GM18502 (cell line): ENCODE results near the gene MCUB.
A peak's percentile ranks its signal among the peaks of the same experiment; 100 is the strongest.
"Not testable (repeated sequence)": the region's sequence is repeated elsewhere in the genome, so short reads cannot be mapped to it uniquely, and the experiment has no call there.

ENCODE experiments used
- ATAC-seq: cut with Tn5 transposase; IDR thresholded peaks from one replicate; pipeline ENCODE4 v1.9.1; 2021; ENCODE audit warnings: mild to moderate bottlenecking; ENCODE audit not compliant: unreplicated experiment, poor library complexity

The MCUB gene

DNA sequence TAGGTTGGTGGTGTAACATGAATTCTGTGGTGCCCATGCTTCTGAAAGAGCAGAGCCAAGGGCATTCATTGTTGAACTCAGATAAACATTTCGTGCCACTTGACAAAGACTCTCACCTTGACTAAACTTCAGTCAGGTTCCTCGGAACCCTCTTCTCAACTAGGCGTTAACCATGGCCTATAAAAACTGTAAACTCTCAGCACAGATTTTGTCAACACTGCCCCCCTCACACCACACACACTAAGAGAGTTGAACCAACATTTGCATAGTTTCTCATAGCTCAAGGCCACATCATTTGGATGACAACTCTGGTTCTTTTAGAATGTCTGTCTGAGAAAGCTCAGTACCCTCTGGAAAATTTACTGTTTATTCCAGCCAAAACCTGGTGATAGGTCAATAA is 115.1 kb downstream of the MCUB start:
- peak; percentile 90 for ATAC-seq

DNA sequence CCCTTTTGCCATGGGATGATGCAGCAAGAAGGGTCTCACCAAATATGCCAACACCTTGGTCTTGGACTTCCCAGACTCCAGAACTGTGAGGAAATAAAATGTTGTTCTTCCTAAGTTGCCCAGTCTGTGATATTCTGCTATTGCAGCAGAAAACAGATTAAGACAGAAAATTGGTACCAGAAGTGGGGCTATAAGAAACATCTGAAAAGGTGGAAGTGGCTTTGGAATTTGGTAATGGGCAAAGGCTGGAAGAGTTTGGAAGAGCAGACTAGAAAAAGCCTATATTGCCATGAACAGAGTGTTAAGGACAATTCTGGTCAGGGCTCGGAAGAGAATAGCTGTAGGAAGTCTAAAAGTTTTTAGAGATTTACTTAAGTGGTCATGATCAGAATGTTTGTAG is 115.8 kb downstream of the MCUB start:
- ATAC-seq = no peak

DNA sequence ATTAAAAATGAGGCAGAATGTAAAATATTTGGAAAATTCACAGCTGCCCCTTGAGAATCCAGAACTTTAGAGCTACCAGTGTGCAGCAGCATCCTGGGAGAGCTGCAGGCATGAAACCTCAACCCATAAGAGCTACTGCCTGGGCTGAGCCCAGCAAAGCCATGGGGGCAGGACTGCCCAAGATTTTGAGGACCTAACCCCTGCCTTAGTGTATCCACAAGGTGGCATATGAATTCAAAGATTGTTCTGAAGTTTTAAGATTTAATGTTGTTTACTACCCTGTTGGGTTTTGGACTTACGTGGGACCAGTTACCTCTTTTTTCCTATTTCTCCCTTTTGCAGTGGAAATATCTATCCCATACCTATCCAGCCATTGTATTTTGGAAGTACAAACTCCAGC is 116.8 kb downstream of the MCUB start:
- ATAC-seq = no peak

DNA sequence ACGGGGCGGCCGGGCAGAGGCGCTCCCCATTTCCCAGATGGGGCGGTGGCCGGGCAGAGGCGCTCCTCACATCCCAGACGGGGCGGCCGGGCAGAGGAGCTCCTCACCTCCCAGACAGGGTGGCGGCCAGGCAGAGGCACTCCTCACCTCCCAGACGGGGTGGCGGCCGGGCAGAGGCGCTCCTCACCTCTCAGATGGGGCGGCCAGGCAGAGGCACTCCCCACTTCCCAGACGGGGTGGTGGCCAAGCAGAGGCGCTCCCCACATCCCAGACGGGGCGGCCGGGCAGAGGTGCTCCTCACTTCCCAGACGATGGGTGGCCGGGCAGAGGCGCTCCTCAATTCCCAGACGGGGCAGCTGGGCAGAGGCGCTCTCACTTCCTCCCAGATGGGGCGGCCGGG is 118.4 kb downstream of the MCUB start:
- ATAC-seq = not testable (repeated sequence)

DNA sequence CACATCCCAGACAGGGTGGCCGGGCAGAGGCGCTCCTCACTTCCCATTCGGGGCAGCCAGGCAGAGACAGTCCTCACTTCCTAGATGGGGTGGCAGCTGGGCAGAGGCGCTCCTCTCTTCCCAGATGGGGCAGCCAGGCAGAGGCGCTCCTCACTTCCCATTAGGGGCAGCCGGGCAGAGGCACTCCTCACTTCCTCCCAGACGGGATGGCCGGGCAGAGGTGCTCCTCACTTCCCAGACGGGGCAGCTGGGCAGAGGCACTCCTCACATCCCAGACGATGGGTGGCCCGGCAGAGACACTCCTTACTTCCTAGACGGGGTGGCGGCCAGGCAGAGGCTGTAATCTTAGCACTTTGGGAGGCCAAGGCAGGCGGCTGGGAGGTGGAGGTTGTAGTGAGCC is 118.9 kb downstream of the MCUB start:
- not testable (repeated sequence) for ATAC-seq

DNA sequence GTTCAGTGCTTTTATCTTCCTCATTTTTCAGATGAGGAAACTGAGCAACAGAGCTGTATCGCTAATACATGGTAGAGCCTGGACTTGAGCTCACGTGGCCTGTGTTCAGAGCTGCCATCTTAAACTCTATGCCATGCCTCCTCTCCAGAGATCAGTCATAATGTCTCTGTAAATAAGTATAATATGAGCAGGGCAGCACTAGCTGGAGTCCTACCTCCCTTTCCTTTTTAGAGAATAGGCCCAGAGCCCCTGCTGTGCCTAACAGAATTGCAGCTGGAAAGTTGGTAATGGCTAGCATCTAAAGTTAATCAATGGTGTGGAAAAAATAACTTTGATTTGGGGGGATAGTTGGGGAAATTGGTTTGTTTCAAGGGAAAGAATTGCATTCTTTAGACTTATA is 122.8 kb downstream of the MCUB start:
- ATAC-seq = no peak

DNA sequence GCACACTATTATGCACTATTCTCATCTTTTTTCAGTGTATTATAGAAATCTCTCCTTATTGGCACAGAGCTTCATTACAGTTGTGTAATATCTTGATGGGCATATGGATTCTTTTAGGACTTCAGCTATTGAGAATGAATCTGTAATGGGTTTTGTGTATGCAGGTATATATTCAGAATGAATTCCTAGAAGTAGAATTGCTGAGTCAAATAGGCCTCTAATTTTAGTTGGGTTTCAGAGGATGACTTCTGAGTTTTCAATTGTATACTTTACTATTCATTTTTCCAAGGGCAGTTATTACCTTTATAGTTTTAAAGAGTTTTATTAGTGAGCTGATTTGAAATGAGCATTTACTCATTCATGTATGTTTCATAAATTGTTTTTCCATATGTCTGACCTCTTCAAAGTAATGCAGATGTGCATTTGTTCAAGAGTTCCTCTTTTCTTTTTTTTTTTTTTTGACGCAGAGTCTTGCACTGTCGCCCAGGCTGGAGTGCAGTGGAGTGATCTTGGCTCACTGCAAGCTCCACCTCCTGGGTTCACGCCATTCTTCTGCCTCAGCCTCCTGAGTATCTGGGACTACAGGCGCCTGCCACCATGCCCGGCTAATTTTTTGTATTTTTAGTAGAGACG is 123.7 kb downstream of the MCUB start:
- no peak for ATAC-seq

DNA sequence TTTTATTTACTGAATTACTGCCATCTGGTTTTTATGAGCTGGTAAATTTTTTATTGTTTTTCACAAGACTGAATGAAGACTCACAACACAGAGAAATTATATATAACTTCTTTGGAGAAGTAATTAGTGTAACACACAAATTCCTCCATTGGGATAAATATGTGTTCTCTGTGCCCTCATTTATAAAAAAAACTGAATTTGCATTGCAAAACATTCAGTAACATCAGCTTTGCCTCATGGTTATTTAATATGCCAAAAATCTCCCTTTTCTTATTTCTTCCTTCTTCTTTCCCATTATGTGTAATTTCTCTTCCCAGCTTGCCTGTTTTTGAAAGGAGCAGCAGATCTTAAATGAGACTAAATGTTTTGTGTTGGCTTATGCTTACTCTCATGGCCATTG is 124.7 kb downstream of the MCUB start:
- ATAC-seq = no peak

DNA sequence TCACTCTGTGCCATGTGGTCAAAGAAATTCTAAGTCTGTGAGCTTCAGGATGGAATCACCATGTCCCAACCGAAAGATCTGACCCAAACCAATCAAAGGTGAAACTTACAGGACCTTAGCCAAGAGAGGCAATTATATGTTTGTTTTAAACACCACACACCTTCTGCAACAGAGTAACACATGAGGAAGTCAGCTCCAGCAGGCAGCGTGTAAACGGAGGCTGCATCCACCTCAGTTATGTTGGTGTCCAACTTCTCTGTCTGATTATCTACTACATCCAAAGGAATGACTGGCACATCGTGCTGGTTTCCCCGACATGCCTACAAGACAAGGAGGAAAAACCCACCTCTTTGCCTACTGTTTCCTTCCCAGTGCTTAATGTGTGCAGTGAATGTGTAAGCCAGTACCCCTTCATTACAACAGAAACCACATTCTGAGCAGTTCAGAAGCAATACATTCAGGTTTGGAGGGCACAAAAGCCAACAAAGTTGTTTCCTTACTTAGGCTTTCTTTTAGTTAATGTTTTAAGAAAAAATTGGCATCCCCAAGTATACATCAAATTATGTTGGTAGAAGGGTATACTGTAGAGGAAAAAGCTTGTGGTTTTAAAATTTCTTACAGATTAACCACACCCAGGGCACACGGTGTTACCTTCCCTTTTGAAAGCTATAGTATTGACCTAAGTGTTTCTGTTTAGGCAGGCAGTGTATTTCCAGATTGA is 130.8 kb downstream of the MCUB start:
- peak; percentile 90 for ATAC-seq

DNA sequence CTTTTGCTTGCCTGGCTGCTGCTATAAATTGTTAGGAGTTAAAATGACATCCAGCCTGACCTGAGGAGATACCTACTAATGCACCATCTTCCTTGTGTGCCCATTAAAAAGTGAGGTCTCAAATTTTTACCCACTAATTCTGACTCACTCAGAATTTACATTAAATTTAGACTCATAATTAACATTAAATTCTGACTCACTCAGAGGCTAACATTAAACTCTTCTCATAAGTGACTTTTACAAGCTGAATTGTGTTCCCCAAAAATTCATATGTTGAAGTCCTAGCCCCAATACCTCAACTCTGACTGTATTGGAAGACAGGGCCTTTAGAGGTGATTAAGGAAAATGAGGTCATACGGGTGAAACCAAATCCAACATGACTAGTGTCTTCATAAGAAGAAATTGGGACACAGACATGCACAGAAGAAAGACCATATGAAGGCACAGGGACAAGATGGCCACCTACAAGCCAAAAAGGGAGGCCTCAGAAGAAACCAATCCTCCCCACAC is 131.4 kb downstream of the MCUB start:
- ATAC-seq = peak; percentile 6

DNA sequence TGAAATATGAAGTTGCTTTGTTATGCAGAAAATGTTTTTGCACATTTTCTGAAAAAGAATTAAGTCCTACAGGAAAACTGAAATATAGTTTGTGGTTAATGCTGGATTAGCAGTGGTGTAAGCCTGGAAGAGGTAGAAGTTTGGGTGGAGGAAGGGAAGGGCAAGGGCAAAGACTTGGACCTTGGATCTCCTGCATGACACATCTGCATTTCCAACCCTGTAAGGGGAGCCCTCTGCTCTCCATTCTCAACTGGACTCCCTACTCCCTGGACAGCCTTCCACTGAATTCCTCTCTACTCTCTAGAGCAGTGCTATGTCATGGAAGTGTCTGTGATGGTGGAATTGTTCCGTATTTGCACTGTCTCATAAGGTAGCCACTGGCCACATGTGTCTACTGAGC is 138.6 kb downstream of the MCUB start:
- ATAC-seq = no peak

DNA sequence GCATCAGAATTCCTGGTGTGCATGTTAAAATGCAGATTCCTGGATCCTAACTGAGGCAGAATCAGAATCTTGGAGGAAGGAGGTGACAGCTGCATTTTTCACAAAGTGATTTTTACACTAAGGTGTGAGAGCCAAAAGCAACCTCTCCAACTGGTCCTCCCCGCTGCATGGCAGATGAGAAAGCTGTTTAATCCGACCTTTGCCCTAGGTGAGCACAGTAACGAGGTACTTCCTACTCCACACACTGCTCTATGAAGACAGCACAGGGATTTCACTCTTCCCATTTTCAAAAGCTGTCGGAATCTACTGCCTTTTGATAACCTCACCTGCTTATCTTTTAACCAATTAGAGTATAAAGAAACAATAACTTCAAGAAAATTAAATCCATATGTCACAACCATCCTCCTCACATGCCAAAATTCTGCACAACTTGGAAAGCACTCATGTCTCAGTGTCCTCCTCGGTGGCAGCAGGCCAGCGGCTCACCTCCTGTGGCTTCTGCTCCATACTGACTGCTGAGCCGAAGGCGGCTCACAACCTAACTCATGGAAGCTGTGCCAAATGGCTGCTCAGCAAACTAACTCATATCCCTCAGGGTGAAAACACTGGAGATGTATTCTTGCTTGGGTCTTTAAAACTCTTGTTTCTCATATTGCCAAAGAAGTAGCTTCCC is 139.6 kb downstream of the MCUB start:
- ATAC-seq = no peak

DNA sequence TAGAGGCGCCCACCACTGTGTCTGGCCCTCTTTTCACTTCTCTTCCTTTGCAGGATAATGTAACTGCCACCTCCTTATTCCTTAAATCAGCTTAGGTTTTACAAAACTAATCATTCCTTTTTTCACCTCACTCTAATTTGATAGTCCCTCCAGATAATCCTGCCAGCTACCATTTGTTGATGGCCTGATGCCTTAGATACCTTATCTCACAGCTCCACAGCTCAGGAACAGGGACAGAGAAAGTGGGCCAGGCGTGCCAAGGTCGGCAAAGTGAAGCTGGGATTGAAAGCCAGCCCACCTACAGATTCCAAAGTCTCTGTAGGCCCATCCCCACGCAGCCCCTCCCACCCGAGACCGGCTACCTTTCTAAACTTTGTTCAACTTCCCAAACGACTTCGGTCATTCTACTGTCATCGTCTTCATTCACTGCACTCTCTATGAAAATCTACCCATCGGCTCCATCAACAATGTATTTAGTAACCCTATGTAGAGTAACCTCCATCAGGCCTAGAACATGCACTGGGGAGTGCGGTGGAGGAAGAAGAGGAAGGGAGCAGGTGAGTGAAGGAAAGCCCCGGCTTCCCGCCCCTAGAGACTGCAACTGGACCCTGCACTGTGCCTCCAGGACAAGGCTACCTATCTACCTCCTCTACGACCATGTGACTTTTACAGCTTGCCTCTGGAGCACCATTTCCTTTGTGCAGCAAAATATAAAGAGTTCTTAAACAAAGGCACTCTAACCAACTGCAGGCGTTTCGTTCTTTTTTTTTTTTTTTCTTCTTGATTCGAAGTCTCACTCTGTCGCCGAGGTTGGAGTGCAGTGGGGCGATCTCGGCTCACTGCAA is 141.7 kb downstream of the MCUB start:
- ATAC-seq = peak; percentile 10

DNA sequence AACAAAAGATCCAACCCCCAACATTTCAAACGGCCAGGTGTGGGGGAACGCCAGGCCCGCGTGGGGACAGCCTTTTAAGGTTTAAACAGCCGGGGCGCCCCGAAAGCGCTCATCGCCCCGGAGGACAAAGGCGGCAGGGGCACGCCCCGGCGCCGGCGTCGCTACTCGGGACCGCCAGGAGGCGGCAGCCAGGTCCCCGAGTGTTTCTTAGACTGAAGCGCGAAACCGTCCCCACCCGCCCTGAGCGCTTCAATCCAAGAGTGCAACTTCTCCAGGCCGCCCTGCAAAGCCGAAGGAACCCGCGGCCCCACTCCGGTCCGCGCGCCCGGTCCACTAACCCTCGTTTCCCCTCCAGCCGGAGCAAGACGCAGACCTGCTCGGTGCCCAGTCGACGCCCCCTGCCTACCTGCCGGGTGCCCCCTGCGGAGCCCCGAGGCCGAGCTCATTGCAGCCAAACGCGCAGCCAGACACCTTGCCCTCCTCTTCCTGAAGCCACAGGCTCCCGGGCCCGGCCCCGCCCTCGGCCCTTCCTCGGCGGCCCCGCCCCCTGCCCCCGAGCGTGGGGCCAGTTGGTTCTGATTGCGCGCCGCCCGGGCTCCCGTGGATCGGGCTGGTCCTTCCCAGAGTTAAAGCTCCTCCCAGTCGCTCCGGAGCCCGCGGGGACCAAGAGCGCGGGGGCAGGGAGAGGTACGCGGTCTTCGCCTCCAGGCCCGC is 143.1 kb downstream of the MCUB start, which contains the start of gene CASP6:
Gene CASP6, minus strand, starts transcription at position 496 of the 714 bp plus-strand sequence. Its CDS starts 50 bp downstream, at position 446.
- ATAC-seq = peak; percentile 77

DNA sequence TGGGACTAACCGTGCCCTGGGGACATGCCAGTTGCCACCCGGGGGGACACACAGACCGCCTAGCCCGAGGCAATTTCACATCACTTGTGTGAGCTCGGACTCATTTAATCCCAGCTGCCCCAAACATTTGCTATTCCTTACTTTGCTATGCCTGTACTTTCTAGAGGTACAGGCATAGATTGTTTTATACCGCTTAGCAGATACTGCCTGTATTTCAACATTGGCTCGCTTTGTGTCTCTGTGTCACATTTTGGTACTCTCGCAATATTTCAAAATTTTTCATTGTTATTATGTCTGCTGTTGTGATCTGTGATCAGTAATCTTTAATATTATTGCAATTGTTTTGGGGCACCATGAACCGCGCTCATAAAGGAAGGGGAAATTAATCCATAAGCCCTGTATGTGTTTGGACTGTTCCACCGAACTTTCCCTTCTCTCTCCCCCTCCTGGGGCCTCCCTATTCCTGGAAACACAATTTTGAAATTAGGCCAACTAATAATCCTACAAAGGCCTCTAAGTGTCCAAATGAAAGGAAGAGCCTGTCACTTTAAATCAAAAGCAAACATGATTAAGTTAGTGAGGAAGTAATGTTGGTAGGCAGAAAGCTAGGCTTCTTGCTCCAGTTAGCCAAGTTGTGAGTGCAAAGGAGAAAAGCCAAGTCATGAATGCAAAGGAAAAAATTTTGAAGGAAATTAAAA is 143.8 kb downstream of the MCUB start:
- no peak for ATAC-seq

DNA sequence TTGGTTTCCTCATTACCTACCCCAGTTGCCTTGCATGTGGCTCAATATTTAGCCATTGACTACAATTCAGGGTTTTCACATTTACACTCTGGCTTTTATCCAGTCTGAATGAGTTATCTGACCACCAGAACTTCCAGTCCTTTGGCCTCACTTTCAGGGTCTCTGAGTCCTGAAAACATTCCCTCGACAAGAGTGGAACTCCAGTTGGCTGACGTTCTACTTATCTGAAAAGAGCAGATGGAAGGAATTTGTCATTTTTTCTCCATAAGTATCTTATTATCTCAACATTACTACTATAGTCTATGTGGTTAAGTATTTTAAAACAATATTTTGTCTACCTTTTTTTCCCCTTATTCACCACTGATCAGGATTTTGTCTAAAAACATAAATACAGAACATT is 148.4 kb downstream of the MCUB start:
- no peak for ATAC-seq

DNA sequence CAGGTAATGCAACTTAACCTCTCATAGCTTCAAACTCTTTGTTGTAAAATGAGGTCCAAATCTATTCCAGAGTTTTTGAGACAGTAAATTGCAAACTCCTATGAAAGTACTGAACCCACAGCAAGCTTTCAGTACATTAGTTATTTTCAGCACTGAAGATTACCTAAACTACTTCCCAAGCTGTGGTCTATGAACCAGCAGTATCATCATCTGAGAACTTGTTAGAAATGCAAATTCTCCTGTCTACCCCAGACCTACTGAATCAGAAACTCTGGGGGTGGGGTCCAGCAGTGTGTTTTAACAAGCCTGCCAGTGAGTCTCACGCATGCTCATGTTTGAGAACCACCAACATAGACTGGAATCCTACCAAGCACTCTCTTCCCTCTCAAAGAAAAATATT is 148.9 kb downstream of the MCUB start:
- ATAC-seq = peak; percentile 98

DNA sequence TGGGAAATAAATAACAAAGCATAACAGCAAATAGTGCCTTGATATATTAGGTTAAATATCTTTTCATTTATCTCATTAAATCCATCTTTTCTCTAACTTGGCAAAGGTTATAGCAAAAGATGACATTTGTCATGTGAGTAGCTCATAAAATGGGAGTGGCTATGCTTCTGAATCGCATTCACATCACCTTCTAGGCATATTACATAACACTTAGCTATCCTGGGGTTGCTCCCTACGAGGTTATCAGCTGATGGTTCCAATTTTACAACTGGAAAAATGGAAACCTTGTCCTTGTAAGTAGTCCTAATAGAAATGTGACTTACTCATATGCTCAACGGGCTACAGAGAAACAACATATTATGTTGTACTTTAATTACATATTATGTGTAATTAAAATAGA is 153.5 kb downstream of the MCUB start:
- ATAC-seq = no peak

DNA sequence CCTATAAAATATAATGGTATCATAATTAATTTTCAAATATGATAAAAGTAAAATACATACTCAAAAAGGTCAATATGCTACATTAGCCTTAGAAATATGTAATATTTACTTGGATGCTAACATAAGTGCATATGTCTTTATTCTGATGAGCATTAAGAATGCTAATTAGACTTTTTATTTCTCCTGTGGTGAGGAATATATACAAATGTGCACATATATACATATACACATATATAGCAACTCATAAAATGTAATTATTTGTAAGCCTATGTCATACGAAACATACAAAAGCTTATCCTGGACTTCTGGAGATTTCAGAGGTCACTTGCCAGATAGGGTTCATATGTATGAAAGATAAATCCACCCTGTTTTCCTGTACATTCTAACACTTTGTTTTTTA is 158.7 kb downstream of the MCUB start:
- no peak for ATAC-seq
